NCI-H1417 treated with DMSO at 0.1 percent for 48 hours (cell line): ENCODE data around the gene MOBP.

ENCODE experiments used
- DNase-seq: peaks from one replicate; lab custom pipeline; 2025; lab: John Stamatoyannopoulos, UW

The MOBP gene

DNA sequence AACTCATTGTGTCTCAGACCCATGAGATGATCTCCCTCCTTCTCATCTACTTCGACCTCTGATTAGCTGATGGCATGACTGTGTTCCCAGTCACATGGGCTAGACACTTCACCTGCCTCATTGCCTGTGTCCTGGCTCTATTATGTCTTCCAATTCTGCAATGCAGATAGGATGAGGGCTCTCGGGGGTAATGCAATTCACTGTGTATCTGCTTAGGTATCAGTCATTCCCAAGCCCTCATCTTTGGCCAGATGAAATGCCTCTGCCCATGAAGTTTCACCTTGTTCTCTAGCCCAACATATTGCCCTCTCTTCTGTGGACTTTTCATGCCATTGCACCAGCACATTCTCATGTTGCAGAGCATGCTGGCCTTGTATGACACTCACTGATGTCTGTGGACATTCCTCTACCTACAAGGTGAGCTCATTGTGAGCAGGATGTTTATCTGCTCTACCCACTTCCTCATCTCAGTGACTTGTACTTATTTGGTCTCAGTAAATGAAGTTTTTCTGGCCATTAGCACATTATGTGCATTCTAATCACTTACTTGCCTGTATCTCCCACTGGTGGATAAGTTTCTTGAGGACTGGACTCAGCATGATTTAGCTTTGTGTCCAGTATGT lies 32.3 kb downstream of the MOBP start:
- no peak for DNase-seq

DNA sequence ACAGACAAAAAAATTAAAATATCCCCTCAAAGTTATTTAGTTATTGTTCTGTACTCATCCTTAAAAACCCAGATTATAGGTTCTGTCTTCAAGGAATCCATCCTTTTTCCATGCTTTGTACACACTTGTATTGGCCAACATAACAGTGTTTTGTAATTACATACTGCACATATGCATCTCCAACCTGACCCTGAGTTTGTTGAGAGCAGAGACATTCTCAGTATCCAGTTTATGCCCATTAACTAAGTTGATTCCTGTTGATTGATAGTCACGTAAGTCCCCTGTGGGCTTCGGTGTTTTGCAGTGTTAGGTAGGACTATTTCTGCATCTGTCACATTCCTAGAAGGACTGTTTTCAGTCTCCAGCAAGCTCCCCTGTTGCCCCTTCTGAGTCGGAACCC lies 33.6 kb downstream of the MOBP start:
- DNase-seq: no peak

DNA sequence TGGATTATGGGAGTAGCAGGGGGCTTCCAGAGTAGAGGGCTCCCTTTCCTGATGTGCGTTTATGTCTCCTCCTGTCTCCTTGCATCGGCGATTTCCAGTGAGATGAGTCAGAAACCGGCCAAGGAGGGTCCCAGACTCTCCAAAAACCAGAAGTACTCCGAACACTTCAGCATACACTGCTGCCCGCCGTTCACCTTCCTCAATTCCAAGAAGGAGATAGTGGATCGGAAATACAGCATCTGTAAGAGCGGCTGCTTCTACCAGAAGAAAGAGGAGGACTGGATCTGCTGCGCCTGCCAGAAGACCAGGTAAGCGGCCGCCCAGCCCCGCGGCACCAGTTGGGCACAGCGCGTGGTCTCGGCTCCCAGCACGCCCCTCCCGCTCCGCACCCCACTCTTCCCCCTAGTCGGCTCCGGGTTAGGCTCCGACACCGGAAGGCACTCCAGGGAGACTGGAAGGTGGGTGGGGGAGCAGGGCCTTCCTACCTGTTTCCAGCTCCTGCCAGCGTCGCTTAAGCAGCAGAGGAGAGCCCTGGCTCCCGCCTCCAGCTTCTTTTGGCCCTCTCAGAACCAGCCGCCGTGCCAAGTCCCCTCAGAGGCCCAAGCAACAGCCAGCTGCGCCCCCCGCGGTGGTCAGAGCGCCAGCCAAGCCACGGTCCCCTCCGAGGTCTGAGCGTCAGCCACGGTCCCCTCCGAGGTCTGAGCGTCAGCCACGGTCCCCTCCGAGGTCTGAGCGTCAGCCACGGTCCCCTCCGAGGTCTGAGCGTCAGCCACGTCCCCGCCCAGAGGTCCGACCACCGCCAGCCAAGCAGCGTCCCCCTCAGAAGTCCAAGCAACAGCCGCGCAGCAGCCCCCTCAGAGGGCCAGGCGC lies 34.7 kb downstream of the MOBP start:
- DNase-seq: no peak

DNA sequence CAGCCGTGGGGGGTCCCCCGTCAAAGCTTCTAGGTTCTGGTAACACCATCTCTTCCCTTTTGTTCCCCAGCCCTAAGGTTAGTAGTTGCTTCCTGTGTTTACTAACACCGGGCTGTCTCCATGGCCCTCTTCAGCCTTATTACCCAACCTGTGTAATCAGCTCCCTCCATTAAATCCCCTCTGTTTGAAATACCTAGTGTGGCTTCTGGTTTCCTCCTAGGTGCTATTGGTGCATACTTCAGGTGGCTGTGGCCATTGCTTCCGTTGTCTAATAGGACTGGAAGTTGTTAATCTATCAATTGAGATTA lies 35.3 kb downstream of the MOBP start:
- no peak for DNase-seq

DNA sequence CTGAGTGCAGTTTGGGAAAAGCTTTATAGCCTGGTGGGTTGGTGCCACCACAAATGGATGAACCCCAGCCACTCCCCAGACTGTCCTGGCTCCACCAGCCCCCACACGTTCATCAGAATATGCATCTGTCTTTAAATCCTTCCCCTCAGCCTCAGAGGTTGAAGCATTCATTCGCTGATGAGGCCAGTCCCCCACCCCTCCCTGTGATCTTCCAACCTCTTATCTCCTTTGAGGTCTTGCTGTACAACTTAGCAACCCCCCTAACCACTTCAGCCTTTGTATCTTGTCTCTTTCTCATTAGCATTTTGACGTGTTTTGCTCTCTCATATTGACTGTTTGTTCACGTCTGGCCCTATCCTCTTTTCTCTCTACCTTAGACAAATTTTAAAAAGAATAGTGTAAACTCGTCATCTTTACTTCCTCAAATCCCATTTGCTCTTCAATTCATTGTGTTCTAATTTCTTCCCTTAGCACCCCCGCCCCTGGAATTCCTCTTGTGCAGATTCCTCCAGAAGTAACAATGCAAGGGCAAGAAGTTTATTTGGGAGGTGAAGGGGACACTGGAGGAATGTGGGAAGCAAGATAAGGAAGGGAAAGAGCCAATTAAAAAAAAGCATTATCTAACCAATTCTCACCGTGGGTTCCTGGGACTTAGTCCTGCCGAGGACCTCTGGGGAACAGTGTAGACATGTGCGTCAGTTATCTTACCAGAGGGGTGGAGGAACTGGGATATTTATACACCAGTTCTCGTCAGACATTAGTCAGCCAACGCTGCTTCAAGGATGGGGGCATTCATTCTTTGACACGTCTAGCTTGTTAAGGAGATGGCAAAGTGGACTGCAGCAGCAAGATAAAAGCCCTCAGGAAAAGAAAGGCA lies 38.6 kb downstream of the MOBP start:
- DNase-seq: no peak

DNA sequence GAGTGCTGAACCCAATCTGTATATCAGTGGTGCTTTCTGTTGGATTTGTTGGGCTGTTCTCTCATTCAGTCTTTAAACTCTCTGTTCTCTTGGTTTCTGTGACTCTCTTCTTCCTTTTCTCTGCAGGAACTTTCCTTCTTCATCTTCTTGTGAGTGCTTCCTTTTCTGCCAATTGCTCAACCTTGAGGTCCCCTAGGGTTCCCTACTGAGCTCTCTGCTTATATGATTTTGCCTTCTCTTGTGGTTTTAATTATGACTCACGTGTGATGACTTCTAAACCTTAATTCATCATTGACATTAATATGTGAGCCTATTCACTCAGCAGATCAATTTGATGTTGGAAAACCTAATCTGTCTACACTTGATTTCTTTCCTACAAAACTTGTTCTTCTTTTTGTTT lies 39.4 kb downstream of the MOBP start:
- DNase-seq: no peak

DNA sequence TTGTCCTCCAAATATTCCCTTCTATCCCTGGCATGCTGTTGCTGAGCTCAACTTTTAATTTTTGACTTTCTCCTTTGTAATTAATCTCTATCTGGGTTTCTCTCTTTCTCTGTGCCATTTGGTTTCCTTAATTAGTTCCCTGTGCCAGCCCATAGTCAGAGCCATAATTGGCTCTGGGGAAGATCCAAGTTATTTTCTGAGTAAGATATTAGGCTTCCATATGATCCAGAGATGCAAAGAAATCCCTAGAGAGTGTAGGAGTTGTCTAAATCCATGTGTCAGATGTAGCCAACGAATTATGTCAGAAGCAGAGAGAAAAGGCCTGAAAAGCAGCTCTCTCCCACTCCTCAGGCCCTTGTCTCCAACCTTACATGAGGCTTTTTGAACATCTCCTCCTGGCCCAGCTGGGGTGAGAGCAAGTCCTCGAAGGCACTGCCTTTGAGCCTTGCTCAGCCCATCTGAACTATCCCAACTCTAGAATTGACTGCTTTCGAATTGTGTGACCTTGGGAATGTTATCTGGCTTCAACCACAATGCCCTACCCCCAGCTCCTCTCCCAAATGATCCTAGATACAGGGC lies 46.4 kb downstream of the MOBP start:
- no peak for DNase-seq

DNA sequence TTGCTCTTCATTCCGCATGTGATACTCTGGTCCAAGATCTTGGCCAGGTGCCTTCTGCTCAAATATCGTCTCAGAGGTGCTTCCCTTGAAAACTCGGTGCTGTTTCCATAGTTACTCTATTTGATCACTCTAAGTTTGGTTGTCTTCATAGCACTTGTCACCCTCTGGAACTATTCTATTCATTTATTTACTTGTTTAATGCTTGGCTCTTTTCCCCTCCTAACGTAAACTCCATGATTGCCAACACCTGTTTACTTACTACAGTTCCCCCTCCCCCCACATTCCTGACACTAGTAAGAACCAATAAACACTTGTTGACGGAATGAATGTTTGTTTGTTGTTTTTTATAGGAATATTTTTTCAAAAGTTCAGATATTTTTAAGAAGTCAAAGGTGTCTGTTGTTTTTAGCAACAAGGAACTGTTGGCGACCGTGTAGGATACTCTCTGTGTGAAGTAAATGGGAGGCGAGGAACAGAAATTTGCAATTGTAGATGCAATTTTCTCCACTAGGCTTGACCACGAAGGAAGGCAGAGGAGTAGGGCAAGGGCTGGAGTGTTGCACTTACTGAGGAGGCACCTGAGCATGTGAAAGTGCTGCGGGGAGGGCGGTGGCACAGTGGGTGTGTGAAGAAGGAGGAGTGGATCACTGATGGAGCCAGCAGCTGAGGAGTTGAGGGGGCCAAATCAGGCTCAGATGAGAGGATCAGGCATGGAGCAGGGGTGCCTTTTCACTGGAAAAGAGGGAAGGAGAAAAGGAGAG lies 48.4 kb downstream of the MOBP start:
- no peak for DNase-seq

DNA sequence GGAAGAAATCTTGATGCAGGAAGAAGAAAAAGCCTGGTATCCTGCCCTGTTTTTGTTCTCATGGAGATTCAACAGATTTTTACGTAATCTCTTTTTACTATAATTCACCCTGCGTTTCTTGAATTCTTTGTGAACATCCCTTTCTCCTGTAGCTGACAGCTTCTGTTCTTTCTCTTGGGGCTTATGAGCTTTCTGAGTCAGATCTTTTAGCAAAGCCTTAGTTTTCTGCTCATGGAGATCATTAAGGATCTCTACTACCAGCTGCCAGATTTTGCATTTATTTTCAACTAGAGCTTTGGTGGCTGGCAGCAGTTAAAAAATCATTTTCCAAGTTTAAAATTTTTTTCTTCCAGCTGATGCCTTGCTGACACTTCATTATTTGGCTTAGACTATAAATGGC lies 51.6 kb downstream of the MOBP start:
- DNase-seq: no peak

DNA sequence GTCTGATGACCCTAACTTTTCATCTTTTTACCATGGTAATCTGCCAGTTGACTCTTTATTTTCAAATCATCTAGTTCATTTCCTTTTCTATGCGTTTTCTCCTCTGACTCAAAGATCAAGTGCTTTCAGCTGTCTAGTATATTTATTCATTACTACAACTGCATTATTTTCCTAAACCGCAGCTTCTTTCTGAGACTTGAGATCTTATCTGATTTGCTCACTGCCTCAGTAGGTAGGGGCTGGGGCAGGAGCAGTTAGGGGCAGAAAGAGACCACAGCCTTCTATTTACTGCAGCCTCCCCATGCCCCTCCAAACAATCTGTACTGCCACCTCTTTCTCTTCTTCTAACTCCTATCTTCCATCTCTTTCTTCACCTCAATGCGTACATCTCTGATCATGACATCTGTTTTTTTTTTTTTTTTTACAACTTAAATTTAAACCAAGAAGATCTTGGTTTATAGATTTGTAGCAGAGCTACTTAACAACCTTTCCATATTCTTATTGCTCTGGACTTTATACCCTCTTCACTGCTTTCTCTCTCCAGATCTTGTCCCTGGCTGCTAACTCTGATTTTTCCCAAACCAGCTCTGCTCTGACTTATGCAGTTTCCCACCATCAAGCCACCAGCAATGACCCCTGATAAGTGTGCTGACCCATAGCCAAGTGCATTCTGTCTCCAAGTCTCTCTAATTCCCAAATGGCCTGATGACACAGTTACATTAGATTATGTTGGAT lies 52.2 kb downstream of the MOBP start:
- DNase-seq: no peak

DNA sequence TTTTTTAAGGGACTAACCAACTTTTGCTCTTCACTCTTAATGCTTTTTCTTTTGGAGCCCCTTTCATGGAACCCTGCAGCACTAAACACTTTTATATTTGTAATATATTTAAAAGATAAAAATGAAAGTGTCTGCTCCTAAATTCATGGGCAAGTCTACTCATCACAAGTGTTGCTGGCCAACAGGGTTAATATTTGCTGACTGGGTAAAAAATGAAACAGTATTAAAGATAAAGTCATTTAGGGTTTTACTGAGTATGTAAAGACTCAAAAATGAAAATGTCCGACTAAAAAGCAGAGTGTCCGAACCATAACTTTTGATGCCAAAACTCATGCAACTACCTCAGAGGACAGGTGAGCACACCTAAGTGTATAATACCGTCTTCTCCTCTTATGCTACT lies 54.0 kb downstream of the MOBP start:
- DNase-seq: no peak

DNA sequence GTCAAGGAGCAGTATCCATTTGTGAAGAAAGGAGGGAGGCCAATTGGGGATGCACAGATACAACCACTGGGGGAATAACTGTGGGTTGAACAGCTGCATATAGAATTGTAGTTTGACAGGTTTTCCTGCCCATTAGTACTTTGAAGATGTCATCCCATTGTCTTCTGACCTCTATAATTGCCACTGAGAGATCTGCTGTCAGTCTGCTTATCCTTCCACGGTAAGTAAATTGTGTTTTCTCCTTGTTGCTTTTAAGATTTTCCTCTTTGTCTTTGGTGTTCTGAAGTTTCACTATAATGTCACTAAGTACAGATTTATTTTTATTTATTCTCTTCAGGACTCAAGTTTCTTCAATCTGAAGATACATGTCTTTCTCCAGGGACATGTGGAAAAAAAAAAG lies 56.6 kb downstream of the MOBP start:
- no peak for DNase-seq

DNA sequence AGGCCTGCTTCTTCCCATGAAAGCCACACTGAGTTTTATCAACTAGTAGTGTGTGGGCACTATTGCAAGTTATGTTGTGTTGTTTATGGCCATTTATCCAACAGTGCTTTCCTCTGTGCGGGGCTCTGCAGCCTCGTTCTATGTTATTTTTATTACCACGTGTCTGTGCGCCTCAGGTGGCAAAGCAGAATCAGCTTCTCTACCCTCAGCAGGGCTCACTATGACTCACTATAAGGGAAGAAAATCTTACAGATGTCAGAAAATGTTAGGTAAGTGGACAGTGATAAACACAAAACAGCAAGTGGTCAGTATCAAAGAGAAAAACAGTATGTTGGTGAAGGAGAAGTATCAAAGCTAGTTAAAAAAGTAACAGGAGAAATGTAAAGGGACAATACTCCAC lies 61.4 kb downstream of the MOBP start:
- DNase-seq: no peak

DNA sequence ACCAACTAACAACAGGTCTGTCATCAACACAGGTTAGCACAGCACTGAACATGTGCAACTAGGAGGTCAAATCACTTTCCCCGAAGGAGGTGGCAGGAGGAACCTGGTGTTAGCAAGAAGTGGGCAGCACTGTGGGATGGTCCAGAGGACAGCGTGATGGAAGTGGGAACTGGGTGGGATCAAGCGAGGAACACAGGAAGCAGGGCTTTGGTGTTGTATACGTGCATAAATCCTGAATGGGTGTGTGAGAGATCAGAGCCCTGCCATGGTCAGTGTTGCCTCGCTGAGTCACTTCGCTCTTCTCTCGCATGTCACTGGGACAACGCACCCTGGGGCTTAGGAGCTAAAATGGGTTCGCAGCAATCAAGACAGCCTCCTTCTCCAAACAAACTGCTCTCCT lies 62.1 kb downstream of the MOBP start:
- DNase-seq: no peak

DNA sequence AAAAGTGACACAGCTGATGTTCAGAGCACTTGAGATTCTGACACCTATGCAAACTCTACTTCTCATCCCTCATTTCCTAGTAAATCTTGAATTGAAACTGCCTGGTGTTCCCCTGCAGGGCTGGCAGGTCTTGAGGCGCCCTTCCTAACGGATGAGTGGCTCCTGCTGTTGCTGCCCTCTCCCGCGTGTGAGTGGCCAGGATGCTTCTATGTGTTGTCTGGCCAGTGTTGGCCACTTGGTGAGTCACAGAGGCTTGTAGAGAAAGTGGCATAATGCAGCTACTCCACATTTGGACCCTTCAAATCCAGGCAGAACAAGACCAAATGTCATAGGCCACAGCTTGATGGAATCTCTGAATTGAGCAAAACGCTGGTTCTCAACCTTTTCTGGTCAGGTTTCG lies 63.6 kb downstream of the MOBP start:
- DNase-seq: no peak

DNA sequence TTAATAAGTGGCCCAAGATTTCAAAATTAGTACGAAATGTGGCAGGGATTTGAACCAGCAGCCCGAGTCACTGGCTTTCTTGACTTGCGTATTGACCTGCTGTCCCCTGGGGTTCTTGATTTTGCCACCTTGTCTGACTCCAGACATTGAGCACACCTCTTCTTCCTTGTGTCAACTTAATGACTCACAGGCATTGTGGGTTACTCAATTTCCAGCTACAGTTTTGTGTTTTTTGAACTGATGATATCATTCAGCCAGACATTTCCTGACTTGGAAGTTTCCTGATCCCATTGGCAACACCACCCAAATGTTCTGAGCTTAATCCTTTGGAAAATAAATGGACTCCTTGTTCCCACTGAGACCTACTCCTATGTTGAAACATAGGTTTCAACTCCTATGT lies 64.2 kb downstream of the MOBP start:
- no peak for DNase-seq

DNA sequence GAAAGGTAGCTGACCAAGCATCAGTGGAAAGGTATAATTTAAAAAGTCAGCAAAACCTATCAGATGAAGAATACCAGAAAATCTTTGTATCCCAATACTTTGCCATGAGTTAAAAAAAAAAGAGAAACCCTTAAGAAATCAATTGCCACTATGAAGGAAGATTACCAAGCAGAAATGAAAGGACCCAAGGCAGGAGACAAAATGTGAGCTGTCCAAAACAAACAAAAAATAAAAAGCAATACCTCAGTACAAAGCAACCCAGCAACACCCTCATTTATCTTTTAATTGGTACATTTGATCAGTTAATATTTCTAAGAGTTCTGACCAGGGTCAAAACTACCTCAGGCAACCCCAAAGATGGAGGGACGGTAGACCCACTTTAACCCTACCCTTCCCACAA lies 65.3 kb downstream of the MOBP start:
- no peak for DNase-seq

DNA sequence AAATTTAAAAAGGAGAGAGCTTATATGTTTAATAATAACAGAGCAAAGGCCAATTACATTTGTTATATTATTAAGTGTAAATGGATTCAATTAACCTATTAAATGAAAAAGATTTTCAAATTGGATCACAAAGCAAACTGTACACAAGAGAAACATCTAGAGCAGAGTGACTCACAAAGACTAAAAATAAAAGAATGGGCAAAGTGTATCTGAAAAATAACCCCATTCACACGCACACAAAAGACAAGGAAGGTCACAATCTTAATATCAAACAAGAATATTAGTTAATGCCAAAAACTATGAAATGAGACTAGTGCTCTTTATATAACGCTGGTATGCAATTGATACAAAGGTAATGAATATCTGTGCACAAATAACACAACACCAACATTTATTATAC lies 65.7 kb downstream of the MOBP start:
- DNase-seq: no peak

DNA sequence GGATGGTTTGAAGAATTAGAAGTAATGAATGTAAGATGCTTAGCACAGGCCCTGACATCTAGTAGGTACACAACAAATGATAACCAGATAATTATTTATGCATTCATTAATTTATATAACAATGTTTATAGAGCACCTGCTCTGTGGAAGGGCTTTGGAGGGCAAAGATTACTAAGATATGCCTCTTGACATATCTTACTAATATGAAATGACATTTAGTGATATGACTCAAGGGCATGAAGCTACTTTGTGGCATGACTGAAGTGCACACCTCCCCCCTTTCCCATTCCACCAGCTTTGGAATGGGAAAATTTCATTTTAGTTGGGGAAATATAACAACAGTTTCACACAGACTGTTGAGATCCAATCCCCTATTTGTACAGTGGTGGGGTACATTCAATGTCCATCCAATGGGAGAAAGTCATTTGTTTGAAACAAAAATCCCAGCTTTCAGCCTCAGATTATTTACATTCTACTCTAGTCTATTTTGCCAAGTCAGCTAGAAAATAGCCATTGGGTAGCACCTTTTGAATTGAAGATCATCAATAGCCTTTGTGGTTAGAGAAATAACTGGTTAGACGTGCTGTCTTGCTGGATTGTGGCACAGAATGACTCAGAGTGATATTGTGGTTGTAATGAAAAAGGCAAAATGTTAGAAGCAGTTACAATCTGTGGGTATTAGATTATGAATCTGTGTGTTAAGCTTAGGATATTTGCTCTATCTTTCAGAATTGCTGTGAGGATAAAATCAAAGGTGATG lies 72.9 kb downstream of the MOBP start:
- DNase-seq: no peak

DNA sequence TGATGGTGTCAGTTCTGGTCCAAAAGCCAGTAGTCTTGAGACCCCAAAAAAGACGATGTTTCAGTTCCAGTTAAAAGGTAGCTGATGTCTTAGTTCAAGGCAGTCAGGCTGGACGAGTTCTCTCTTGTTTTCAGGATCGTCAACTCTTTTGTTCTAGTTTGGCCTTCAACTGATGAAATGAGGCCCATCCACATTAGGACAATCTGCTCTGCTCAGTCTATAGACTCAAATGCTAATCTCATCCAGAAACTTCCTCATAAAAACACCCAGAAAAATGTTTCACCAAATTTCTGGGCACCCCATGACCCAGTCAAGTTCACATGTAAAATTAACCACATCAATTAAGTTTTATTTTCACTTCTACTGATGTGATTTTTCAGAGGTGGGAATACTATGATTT lies 74.0 kb downstream of the MOBP start:
- DNase-seq: no peak
